ENCODE measurements around the gene KPNA4. TPM values are rescaled to one million over a fixed set of nuclear protein-coding genes. Genes with fewer than 3 reads are reported as not detected.

Gene KPNA4, protein sequence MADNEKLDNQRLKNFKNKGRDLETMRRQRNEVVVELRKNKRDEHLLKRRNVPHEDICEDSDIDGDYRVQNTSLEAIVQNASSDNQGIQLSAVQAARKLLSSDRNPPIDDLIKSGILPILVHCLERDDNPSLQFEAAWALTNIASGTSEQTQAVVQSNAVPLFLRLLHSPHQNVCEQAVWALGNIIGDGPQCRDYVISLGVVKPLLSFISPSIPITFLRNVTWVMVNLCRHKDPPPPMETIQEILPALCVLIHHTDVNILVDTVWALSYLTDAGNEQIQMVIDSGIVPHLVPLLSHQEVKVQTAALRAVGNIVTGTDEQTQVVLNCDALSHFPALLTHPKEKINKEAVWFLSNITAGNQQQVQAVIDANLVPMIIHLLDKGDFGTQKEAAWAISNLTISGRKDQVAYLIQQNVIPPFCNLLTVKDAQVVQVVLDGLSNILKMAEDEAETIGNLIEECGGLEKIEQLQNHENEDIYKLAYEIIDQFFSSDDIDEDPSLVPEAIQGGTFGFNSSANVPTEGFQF
- total RNA-seq = 10 to 100 TPM; 25.7 to 43.6 (median 33.7) TPM

DNA sequence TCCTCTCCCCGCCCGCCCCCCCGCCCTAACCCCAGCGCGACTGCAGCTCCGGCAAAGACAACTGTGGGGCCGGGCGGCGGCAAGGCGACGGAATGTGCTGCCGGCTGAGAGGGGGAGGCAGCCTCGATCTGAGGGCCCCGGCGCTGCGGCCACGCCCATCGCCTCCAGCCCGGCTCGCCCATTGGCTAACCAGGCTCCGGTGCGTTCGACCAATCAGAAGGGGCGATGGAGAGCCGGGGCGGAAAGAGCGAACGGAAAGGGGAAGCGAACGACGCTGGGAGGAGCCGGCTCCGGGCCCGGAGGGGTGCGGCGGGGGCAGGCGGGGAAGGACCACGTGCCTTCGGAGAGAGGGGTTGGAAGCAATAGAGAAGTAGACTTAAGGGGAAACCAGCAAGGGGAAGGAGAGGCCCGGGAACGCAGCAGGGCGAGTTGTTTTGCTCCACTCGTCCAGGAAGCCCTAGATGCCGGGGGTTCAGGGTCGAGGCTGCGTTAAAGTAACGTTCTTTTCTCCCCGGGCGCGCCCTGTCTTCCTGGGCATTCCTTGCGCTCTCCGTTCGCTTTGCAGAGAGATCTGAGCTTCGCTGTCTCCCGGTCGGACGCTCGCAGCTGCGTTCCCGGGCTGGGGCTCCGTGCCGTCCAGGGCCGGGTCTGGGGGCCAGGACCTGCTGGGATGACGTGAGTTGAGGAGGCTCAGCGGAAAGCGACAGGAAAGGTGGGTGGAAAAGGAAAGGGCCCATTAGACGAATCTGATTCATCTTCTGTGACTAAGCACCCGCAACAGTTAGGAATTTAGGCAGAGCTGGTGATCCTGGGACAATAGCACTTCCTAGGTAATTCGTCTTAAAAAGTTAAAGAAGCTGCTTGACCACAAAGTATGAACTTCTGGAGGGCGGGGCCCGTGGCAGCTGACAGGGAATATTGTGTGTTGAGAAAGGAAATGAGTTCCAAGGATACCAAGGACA lies at the start of gene KPNA4:
KPNA4 (minus strand) TSS at position 130 of the 962 bp plus-strand sequence. CDS start 289 bp downstream, outside the sequence.
- TF ChIP-seq, protein P1, sequence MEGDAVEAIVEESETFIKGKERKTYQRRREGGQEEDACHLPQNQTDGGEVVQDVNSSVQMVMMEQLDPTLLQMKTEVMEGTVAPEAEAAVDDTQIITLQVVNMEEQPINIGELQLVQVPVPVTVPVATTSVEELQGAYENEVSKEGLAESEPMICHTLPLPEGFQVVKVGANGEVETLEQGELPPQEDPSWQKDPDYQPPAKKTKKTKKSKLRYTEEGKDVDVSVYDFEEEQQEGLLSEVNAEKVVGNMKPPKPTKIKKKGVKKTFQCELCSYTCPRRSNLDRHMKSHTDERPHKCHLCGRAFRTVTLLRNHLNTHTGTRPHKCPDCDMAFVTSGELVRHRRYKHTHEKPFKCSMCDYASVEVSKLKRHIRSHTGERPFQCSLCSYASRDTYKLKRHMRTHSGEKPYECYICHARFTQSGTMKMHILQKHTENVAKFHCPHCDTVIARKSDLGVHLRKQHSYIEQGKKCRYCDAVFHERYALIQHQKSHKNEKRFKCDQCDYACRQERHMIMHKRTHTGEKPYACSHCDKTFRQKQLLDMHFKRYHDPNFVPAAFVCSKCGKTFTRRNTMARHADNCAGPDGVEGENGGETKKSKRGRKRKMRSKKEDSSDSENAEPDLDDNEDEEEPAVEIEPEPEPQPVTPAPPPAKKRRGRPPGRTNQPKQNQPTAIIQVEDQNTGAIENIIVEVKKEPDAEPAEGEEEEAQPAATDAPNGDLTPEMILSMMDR (IDR thresholded peaks at IDR 0.05) = no peak
- DNase-seq (ENCODE audit: low spot score) = peak; percentile 72
- ATAC-seq (ENCODE audit: low FRiP score) = peak; percentile 98

DNA sequence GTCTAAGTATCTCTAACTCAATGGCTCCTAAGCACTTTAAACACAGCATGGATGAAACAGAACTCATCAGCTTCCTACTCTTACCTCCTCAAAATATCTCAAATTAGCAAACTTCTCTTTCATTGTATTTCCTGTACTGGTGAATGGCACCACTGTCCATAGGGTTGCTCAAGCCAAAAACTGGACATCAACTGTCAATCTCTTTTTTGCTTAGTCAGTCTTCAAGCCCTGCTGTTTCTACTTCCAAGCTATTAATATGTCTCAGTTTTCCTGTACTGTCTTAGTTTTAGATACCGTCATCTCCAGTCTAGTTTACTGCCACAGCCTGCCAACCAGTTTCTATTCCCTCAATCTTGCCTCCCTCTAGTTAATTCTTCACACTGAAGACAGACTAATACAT lies 48.3 kb upstream of the KPNA4 start:
- TF ChIP-seq, protein P1 (IDR thresholded peaks at IDR 0.05) = no peak

GRCh38 chr3:160612386-160613075 lies 47.2 kb upstream of the KPNA4 start:
- TF ChIP-seq, protein P1 (IDR thresholded peaks at IDR 0.05) = no peak
- DNase-seq (ENCODE audit: low spot score) (no peak), ATAC-seq (ENCODE audit: low FRiP score) (no peak)

More for the DNA sequence above, 48.3 kb upstream of the KPNA4 start:
- ATAC-seq (ENCODE audit: low FRiP score) (no peak), DNase-seq (ENCODE audit: low spot score) (no peak)

DNA sequence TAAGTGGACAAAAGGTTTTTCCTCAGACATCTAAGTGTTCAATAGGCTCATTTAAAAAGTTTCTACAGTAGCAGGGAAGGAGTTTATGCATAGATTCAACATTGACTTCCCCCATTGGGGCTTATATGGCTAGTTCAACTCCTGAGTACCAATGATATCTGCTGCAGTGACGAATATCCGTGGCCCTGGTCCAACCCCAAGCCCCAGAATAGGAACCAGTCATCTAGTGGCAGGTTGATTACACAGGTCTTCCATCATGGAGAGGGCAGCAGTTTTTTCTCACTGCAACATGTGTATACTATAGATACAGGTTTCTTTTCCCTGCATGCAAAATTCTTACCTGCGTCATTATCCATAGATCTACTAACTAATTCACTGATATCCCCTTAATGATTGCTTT lies 45.8 kb upstream of the KPNA4 start:
- DNase-seq (ENCODE audit: low spot score) = no peak
- TF ChIP-seq, protein P1 (IDR thresholded peaks at IDR 0.05) = no peak
- ATAC-seq (ENCODE audit: low FRiP score) = no peak

DNA sequence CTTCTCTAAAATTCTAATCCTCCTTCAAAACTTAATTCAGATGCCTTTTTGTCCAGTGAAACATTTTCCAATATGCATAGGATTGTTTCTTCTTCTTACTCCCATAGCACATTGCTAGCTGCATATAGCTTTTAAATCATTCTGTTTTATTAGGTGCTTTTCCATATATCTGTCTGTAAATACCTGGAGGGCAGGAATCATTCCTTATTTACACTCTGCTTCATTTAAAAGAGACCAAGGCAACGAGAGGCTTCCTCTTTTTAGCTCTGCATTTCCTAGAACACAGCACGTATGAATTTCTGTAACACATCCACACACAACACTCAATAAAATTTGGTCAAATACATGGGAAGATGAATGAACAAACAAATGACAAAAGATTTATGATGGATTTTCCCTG lies 43.5 kb upstream of the KPNA4 start:
- TF ChIP-seq, protein P1 (IDR thresholded peaks at IDR 0.05) = no peak

DNA sequence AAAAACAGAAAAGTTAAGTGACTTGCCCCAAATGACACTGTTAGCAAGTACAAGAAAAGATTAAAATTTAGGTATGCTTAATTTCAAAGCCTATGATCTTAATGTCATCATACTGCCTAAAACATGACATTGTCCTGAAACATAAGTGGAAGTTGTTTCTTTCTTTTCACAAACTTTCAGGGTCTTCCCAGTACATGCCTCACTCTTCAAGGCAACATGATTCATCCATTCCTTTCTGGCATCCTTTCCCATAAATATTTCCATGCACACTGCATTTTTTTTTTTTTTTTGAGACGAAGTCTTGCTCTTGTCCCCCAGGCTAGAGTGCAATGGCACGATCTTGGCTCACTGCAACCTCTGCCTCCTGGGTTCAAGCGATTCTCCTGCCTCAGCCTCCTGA lies 42.5 kb upstream of the KPNA4 start:
- no peak for DNase-seq (ENCODE audit: low spot score)
- TF ChIP-seq, protein P1 (IDR thresholded peaks at IDR 0.05) = no peak
- ATAC-seq (ENCODE audit: low FRiP score) = no peak

More for the DNA sequence above, 43.5 kb upstream of the KPNA4 start:
- no peak for ATAC-seq (ENCODE audit: low FRiP score)
- no peak for DNase-seq (ENCODE audit: low spot score)
